GM12865 (cell line): ENCODE results near the gene TMEM121B.

Source experiments
- DNase-seq: peaks from one replicate; pipeline ENCODE4 v3.0.0; 2010; ENCODE audit warnings: low read depth
- H3K4me3 ChIP-seq: 2 replicates; pipeline ENCODE4 v1.5.1; 2011; ENCODE audit warnings: mild to moderate bottlenecking, low read depth, low read length, control low read depth
- TF ChIP-seq, protein P1 (sequence below): IDR thresholded peaks from 2 replicates; pipeline ENCODE4 v1.5.1; 2011; ENCODE audit warnings: low read length, control low read depth, low read depth, inconsistent platforms; ENCODE audit not compliant: insufficient read depth; ENCODE audit errors: missing control alignments

TMEM121B gene

GRCh38 chr22:17077255-17077654 lies 43.9 kb downstream of the TMEM121B start:
- H3K4me3 ChIP-seq: no peak overlapping the region
- TF ChIP-seq, protein P1, sequence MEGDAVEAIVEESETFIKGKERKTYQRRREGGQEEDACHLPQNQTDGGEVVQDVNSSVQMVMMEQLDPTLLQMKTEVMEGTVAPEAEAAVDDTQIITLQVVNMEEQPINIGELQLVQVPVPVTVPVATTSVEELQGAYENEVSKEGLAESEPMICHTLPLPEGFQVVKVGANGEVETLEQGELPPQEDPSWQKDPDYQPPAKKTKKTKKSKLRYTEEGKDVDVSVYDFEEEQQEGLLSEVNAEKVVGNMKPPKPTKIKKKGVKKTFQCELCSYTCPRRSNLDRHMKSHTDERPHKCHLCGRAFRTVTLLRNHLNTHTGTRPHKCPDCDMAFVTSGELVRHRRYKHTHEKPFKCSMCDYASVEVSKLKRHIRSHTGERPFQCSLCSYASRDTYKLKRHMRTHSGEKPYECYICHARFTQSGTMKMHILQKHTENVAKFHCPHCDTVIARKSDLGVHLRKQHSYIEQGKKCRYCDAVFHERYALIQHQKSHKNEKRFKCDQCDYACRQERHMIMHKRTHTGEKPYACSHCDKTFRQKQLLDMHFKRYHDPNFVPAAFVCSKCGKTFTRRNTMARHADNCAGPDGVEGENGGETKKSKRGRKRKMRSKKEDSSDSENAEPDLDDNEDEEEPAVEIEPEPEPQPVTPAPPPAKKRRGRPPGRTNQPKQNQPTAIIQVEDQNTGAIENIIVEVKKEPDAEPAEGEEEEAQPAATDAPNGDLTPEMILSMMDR: no peak
- DNase-seq: no peak

DNA sequence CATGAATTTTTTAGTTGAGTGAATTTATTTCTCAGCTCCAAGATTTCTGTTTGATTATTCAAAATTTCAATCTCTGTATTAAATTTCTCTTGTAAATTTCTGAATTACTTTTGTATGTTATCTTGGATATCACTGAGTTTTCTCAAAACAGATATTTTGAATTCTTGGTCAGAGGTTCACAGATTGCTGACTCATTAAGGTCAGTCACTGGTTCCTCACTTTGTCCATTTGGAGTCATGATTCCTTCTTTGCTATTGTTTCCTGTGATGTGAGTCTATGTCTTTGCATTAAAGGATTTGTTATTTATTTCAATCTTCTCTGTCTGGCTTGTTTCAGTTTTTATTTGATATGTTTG lies 46.5 kb downstream of the TMEM121B start:
- TF ChIP-seq, protein P1: no peak

GRCh38 chr22:17072877-17073276 lies 48.3 kb downstream of the TMEM121B start:
- H3K4me3 ChIP-seq: no peak overlapping the region
- TF ChIP-seq, protein P1: no peak
- no peak for DNase-seq

More for the DNA sequence above, 46.5 kb downstream of the TMEM121B start:
- H3K4me3 ChIP-seq: no peak overlapping the region
- no peak for DNase-seq
